HG02798 (cell line): ENCODE measurements around the gene ACBD3.

ENCODE experiments used
- ATAC-seq: cut with Tn5 transposase; IDR thresholded peaks from one replicate; pipeline ENCODE4 v1.9.1; 2021; ENCODE audit warnings: mild to moderate bottlenecking; ENCODE audit not compliant: unreplicated experiment, poor library complexity

Gene ACBD3

GRCh38 chr1:226186124-226187018 is at the start of gene ACBD3:
ACBD3 (minus strand) TSS chr1:226186741; CDS start chr1:226186675, 66 bp downstream.
- peak; percentile 94 for ATAC-seq

GRCh38 chr1:226233806-226234205 is 47.3 kb upstream of the ACBD3 start:
- no peak for ATAC-seq

DNA sequence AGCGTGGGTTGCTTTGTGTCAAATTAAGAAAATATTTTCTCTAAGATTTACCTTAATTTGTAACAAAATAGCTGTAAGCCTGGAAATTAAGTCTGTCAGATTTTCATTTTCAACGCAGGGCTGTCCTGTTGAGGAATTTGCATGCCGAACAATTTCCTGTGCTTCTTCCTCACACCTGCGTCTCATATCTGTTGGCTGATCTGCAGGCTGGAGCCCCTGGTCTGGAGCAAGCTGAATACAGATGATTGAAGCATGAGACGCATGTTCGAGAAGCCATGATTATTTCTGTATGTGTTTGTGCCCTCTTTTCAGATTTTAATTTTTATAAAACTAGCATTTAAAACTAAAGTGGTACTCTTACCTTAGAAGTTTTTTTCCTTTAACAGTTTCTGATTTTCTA is 46.8 kb upstream of the ACBD3 start:
- ATAC-seq, result peak; percentile 81

DNA sequence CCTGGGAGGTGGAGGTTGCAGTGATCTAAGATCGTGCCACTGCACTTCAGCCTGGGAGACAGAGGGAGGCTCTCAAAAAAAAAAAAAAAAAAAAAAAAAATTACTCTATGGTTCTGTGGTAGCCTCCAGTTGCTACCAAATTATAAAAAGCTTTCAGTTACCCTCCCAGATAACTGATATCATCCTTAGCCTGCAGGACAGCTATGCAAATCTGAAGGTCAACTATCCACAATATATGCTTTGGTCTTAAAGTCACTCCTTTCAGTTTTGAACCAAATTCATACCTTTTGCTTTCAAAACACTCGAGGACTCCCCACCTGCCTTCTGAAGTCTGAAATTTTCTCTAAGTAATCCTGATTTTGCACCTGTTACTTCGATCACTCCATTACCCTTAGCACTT is 40.1 kb upstream of the ACBD3 start:
- ATAC-seq, result peak; percentile 56

DNA sequence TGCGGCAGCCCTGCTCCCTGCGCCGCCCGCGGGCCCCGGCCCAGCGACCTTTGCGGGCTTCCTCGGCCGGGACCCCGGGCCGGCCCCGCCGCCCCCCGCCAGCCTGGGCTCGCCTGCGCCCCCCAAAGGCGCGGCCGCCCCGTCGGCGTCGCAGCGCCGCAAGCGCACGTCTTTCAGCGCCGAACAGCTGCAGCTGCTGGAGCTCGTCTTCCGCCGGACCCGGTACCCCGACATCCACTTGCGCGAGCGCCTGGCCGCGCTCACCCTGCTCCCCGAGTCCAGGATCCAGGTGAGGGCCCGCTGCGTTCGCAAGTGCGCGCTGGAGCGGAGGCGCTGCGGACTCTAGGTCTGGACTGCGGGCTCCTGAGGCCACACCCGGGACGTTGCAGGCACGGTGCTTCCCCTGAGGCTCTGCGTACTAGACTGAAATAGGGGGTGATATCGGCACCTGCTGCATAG is 37.3 kb upstream of the ACBD3 start:
- peak; percentile 78 for ATAC-seq

- ATAC-seq, result peak; percentile 37
Measured at GRCh38 chr1:226223157-226223785, 36.7 kb upstream of the ACBD3 start, which contains the start of gene MIXL1. MIXL1 (plus strand) TSS chr1:226223664; CDS start chr1:226223682, 18 bp downstream.

GRCh38 chr1:226222686-226223085 is 36.1 kb upstream of the ACBD3 start:
- ATAC-seq, result no peak

GRCh38 chr1:226220473-226221189 is 34.1 kb upstream of the ACBD3 start:
- no peak for ATAC-seq

DNA sequence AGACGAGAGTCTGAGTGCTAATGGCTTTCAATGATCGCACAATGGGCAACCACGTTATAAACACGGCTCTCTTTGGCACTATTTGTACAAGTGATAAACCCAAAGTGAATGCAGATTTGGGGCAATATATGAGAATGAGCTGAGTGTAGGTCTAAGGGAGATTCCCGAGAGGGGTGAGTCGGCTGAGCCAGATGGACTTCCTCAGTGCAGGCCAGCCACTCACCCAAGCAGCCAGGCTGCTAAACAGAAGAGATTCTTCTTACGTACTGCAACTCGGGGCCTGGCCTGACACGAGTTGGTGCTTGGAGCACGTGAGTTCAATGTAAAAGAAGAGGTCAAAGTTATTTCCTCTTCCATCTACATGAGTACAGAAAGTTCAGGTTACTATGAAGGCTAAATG is 30.7 kb upstream of the ACBD3 start:
- no peak for ATAC-seq

DNA sequence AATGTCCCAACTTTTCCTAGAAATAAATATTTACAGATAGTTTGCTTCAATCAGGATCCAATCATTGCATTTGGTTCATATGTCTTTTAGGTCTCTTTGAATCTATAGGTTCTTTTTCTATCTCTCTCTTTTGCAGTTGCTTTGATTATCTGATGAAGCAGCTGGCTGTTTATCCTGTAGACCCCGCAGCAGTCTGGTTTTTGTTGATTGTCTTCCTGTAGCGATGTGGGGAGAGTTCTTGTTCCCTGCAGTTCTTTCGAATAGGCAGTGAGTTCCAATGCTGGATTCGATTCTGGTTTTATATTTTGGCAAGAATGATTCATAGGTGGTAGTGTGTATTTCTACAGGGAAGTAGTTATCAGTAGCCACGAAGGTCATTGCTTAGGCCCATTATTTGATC is 29.5 kb upstream of the ACBD3 start:
- ATAC-seq, result no peak

GRCh38 chr1:226215239-226215638 is 28.7 kb upstream of the ACBD3 start:
- no peak for ATAC-seq

DNA sequence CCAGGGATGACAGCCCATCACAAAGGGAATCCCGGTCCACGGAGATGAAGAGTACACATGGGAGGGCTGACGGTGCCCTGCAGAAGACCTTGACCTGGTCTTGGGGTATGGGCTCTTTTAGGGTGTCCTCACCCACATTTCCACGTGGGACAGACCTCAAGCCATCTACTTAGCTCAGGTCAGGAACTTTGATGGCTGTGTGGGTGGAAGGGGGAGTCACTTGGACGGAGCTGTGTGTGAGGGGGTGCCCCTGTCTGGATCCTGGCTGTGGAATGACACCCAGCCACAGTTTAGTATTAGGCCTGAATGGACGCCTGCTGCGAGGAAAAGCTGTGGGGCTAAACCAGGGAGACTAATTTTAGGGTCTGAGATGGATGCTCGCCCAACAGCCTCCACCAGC is 26.0 kb upstream of the ACBD3 start:
- ATAC-seq, result no peak

- no peak for ATAC-seq
Measured at GRCh38 chr1:226211181-226211821, 24.8 kb upstream of the ACBD3 start.

DNA sequence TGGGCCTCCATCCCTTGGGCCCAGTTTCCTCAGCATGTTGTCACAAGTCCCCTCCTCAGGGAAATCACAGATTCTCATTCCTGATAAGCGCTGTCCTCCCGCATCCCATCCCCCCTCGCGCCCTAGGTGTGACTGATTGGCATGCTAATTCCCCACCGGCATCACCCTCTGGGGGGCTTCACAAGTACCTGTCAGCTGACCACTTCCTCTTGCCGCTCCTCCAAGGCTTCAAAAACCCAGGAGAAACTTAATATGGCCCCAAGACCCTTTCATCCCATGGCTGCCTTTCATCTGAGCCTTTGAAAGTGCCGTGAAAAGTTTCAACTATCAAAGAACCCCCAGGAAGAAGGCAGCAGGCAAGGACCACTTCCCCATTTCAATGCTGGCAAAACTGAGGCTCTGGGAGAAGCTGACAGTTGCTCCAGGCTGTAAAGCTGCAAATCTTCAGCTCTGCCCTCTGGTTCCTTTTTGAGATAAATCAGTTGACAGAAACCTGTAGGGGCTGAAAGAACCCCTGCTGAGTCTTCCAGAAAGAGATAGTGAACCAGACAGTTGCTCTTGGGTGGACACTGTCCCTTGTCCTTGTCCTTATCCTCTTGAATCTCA is 24.1 kb upstream of the ACBD3 start:
- no peak for ATAC-seq

GRCh38 chr1:226209307-226210059 is 22.9 kb upstream of the ACBD3 start:
- ATAC-seq, result no peak

DNA sequence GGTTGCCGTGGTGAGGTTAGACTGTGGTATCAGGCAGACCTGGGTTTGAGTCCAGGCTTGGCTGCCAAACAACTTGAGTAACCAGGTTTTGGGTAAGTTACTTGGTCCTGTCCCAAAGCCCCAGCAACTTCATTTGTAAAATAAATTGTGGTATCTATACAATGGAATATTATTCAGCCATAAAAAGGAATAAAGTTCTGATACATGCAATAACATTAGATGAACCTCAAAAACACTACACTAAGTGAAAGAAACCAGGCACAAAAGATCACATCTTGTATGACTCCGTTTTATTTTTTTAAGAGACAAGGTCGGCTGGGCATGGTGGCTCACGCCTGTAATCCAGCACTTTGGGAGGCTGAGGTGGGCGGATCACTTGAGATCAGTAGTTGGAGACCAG is 20.5 kb upstream of the ACBD3 start:
- ATAC-seq, result no peak

DNA sequence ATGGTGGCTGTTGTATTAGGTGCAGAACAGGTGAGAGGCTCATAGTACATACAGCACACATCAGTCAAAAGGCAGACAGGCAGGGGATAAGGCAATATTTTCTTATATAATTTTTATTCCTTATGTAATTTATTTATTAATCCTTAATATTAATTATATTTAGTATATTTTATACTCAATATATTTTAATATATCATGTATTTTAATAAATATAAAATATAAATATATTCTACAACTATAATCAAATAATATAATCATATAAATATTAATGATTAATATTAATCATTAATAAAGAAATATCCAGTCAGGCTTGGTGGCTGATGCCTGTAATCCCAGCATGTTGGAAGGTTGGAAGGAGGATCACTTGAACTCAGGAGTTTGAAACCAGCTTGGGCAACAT is 17.7 kb upstream of the ACBD3 start:
- ATAC-seq, result no peak

DNA sequence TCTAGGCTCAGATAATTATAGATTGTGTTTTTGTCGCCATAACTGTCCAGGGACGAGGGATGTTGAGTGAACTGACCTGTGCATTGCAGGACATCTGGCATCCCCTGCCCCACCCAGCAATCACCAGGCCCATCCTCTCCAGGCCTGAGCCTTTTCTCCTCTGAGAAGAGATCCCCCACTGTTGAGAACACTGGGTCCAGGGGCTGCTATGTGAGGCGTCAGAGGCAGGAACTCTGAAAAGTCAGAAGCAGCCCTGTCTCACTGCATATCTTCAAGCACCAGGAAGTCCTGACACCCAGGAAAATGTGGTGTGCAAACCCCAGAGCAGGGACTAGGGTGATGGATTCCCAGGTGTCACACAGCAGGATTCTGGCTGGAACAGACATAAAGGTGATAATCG is 17.1 kb upstream of the ACBD3 start:
- no peak for ATAC-seq

DNA sequence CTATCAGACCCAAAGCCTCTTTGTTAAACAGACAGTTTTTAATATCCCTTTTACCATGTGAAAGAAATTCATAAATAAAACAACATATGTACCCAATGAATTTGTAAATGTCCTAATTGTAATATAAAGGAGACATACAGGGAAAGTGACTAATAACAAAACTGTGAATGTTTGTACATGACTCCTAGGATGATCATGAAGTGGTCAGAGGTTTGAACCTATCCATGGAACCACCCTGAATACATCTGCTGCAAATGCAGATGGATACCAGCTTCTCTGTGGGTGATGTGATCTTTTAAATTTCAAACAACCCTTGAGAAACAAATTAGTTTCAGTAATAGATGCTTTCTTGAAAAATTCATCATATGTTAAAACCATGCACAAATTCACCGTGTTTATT is 16.7 kb upstream of the ACBD3 start:
- ATAC-seq, result no peak
